SK-N-SH treated with all-trans-retinoic acid at 6 μM for 48 hours (cell line): Measurements from ENCODE around the gene ANLN.

Experiments used
- CSDC2 ChIP-seq: fragments of 250-450 bp; sonication (Bioruptor Pico); IDR thresholded peaks from 2 replicates; pipeline ENCODE4 v1.5.0; 2020; ENCODE audit warnings: mild to moderate bottlenecking, moderate library complexity
- ESRRG ChIP-seq: fragments of 250-450 bp; sonication (Bioruptor Pico); IDR thresholded peaks from 2 replicates; pipeline ENCODE4 v1.6.1; 2021; ENCODE audit warnings: mild to moderate bottlenecking
- GLIS3 ChIP-seq: fragments of 250-450 bp; sonication (Bioruptor Pico); IDR thresholded peaks from 2 replicates; pipeline ENCODE4 v1.5.0; 2020; ENCODE audit warnings: mild to moderate bottlenecking, moderate library complexity
- RARB ChIP-seq: fragments of 250-450 bp; sonication (Bioruptor Pico); IDR thresholded peaks from 2 replicates; pipeline ENCODE4 v1.8.0; 2021; ENCODE audit warnings: mild to moderate bottlenecking, moderate library complexity
- SNAI2 ChIP-seq: fragments of 250-450 bp; sonication (Bioruptor Pico); IDR thresholded peaks from 2 replicates; pipeline ENCODE4 v1.5.0; 2020; ENCODE audit warnings: mild to moderate bottlenecking, moderate library complexity
- TCF4 ChIP-seq: fragments of 250-450 bp; sonication (Bioruptor Pico); IDR thresholded peaks from 2 replicates; pipeline ENCODE4 v1.8.0; 2021; ENCODE audit warnings: mild to moderate bottlenecking, moderate library complexity, borderline replicate concordance
- TOX ChIP-seq: fragments of 250-450 bp; sonication (Bioruptor Pico); IDR thresholded peaks from 2 replicates; pipeline ENCODE4 v1.8.0; 2021; ENCODE audit warnings: mild to moderate bottlenecking, moderate library complexity, borderline replicate concordance
- ZFP3 ChIP-seq: fragments of 250-450 bp; sonication (Bioruptor Pico); IDR thresholded peaks from 2 replicates; pipeline ENCODE4 v1.5.0; 2020; ENCODE audit warnings: mild to moderate bottlenecking, moderate library complexity
- ZFP30 ChIP-seq: fragments of 450-650 bp; formaldehyde crosslinking; IDR thresholded peaks from 2 replicates; pipeline ENCODE4 v1.5.0; 2022; ENCODE audit warnings: mild to moderate bottlenecking, moderate library complexity
- ZNF70 ChIP-seq: fragments of 450-650 bp; formaldehyde crosslinking; IDR thresholded peaks from 2 replicates; pipeline ENCODE4 v1.5.0; 2020; ENCODE audit warnings: mild to moderate bottlenecking, moderate library complexity
- ZNF8 ChIP-seq: fragments of 450-650 bp; formaldehyde crosslinking; IDR thresholded peaks from 2 replicates; pipeline ENCODE4 v1.5.0; 2020; ENCODE audit warnings: mild to moderate bottlenecking, moderate library complexity
- TF ChIP-seq, protein P1 (sequence below): fragments of 250-450 bp; sonication (Bioruptor Pico); IDR thresholded peaks from 2 replicates; pipeline ENCODE4 v1.5.1; 2020; ENCODE audit warnings: low read depth, mild to moderate bottlenecking, moderate library complexity
- TF ChIP-seq, protein P2 (sequence below): fragments of 250-450 bp; sonication (Bioruptor Pico); IDR thresholded peaks from 2 replicates; pipeline ENCODE4 v1.8.0; 2020; ENCODE audit warnings: mild to moderate bottlenecking, moderate library complexity, borderline replicate concordance
- TF ChIP-seq, protein P3 (sequence below): fragments of 250-450 bp; sonication (Bioruptor Pico); IDR thresholded peaks from 2 replicates; pipeline ENCODE4 v1.8.0; 2021; ENCODE audit warnings: low read depth, mild to moderate bottlenecking, moderate library complexity, borderline replicate concordance

DNA sequence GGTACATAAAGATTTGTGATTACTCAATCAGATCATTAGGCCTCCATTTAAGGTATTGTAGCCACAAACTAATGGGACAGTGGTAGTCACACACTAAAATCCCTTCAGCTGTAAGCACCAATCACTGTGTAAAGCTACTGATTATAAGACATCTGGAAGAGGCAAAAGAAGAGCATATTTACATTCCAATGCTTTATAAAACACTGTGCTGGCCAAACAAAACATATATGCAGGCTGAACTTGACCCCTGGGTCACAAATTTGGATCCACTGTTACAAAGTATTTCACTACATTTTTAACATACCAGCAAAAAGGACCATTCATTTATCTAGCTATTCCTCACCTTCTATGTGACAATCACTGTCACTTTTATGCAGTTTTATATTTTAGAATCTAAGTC, 41.4 kb upstream of the ANLN start:
- TF ChIP-seq RARB (no peak), ESRRG (CRISPR knock-in tag) (no peak), TCF4 (CRISPR knock-in tag) (no peak), ZFP3 (CRISPR knock-in tag) (no peak), SNAI2 (no peak), ZFP30 (CRISPR knock-in tag) (no peak), ZNF70 (no peak), ZNF8 (no peak), GLIS3 (CRISPR knock-in tag) (no peak), CSDC2 (CRISPR knock-in tag) (no peak), TOX (CRISPR knock-in tag) (no peak)
- TF ChIP-seq, protein P1, sequence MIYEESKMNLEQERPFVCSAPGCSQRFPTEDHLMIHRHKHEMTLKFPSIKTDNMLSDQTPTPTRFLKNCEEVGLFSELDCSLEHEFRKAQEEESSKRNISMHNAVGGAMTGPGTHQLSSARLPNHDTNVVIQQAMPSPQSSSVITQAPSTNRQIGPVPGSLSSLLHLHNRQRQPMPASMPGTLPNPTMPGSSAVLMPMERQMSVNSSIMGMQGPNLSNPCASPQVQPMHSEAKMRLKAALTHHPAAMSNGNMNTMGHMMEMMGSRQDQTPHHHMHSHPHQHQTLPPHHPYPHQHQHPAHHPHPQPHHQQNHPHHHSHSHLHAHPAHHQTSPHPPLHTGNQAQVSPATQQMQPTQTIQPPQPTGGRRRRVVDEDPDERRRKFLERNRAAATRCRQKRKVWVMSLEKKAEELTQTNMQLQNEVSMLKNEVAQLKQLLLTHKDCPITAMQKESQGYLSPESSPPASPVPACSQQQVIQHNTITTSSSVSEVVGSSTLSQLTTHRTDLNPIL (CRISPR knock-in tag): no peak
- TF ChIP-seq, protein P2, sequence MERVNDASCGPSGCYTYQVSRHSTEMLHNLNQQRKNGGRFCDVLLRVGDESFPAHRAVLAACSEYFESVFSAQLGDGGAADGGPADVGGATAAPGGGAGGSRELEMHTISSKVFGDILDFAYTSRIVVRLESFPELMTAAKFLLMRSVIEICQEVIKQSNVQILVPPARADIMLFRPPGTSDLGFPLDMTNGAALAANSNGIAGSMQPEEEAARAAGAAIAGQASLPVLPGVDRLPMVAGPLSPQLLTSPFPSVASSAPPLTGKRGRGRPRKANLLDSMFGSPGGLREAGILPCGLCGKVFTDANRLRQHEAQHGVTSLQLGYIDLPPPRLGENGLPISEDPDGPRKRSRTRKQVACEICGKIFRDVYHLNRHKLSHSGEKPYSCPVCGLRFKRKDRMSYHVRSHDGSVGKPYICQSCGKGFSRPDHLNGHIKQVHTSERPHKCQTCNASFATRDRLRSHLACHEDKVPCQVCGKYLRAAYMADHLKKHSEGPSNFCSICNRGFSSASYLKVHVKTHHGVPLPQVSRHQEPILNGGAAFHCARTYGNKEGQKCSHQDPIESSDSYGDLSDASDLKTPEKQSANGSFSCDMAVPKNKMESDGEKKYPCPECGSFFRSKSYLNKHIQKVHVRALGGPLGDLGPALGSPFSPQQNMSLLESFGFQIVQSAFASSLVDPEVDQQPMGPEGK (CRISPR knock-in tag): no peak
- TF ChIP-seq, protein P3, sequence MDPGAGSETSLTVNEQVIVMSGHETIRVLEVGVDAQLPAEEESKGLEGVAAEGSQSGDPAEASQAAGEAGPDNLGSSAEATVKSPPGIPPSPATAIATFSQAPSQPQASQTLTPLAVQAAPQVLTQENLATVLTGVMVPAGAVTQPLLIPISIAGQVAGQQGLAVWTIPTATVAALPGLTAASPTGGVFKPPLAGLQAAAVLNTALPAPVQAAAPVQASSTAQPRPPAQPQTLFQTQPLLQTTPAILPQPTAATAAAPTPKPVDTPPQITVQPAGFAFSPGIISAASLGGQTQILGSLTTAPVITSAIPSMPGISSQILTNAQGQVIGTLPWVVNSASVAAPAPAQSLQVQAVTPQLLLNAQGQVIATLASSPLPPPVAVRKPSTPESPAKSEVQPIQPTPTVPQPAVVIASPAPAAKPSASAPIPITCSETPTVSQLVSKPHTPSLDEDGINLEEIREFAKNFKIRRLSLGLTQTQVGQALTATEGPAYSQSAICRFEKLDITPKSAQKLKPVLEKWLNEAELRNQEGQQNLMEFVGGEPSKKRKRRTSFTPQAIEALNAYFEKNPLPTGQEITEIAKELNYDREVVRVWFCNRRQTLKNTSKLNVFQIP (CRISPR knock-in tag): no peak
